Hematopoietic multipotent progenitor cell (in vitro differentiated cells): Measurements from ENCODE around the gene NHLRC4. TPM values are rescaled to one million over a fixed set of nuclear protein-coding genes. Genes with fewer than 3 reads are reported as not detected.

Experiments used
- small RNA-seq: library from RNA; depleted of rRNA; stranded (forward); fragments of <200 nt; gene quantifications from one replicate; pipeline ENCODE3, GENCODE V24; 2012
- total RNA-seq: library from RNA; depleted of rRNA; stranded (reverse); fragments of >200 nt; gene quantifications from one replicate; pipeline ENCODE4 v1.2.3, GENCODE V29; 2012

NHLRC4 gene
- total RNA-seq, 1 donor: 14.3 TPM

Small RNA genes within 50 kb of the gene (small RNA-seq; reads per million reads assigned to genes)
- gene MIR3176 (not detected), gene MIR5587 (not detected), gene Z98883.1 (not detected)

Other genes with a start within 250 kb of the NHLRC4 start
- gene AXIN1, start 214.3 kb upstream of the NHLRC4 start, total RNA-seq: 45.8 TPM
- gene MRPL28, start 196.5 kb upstream of the NHLRC4 start, total RNA-seq: 56.0 TPM
- 88.3 TPM for gene PGAP6, start 185.0 kb upstream of the NHLRC4 start, total RNA-seq
- 170 TPM for gene NME4, start 169.8 kb upstream of the NHLRC4 start, total RNA-seq
- 13.5 TPM for gene DECR2, start 165.1 kb upstream of the NHLRC4 start, total RNA-seq
- gene RAB11FIP3, start 141.4 kb upstream of the NHLRC4 start, total RNA-seq: 23.4 TPM
- gene CAPN15, start 39.3 kb upstream of the NHLRC4 start, total RNA-seq: 59.2 TPM
- gene PRR35, start 6.6 kb upstream of the NHLRC4 start, total RNA-seq: under 0.01 TPM
- gene PIGQ, start 3.0 kb downstream of the NHLRC4 start, total RNA-seq: 36.9 TPM
- 33.4 TPM for gene RAB40C, start 23.1 kb downstream of the NHLRC4 start, total RNA-seq
- gene WFIKKN1, start 64.0 kb downstream of the NHLRC4 start, total RNA-seq: 0.27 TPM
- gene METTL26, start 69.3 kb downstream of the NHLRC4 start, total RNA-seq: 101 TPM
- gene MCRIP2, start 74.8 kb downstream of the NHLRC4 start, total RNA-seq: 20.5 TPM
- 25.9 TPM for gene WDR90, start 82.4 kb downstream of the NHLRC4 start, total RNA-seq
- gene RHOT2, start 101.1 kb downstream of the NHLRC4 start, total RNA-seq: 44.7 TPM
- 0.54 TPM for gene RHBDL1, start 108.7 kb downstream of the NHLRC4 start, total RNA-seq
- gene STUB1, start 113.4 kb downstream of the NHLRC4 start, total RNA-seq: 73.2 TPM
- 68.9 TPM for gene JMJD8, start 117.3 kb downstream of the NHLRC4 start, total RNA-seq
- 7.0 TPM for gene WDR24, start 123.4 kb downstream of the NHLRC4 start, total RNA-seq
- 0.54 TPM for gene FBXL16, start 138.8 kb downstream of the NHLRC4 start, total RNA-seq
- 5.1 TPM for gene METRN, start 148.1 kb downstream of the NHLRC4 start, total RNA-seq
- gene ANTKMT, start 154.1 kb downstream of the NHLRC4 start, total RNA-seq: 25.3 TPM
- 2.7 TPM for gene CCDC78, start 159.4 kb downstream of the NHLRC4 start, total RNA-seq
- gene HAGHL, start 160.1 kb downstream of the NHLRC4 start, total RNA-seq: 22.6 TPM
- gene CIAO3, start 174.0 kb downstream of the NHLRC4 start, total RNA-seq: 72.2 TPM
- gene MSLN, start 193.7 kb downstream of the NHLRC4 start, total RNA-seq: under 0.01 TPM
- gene RPUSD1, start 221.4 kb downstream of the NHLRC4 start, total RNA-seq: 42.5 TPM
- 25.3 TPM for gene CHTF18, start 221.6 kb downstream of the NHLRC4 start, total RNA-seq
- not detected for gene GNG13, start 233.7 kb downstream of the NHLRC4 start, total RNA-seq